H1 (cell line): Measurements from ENCODE around the gene CKB. TPM values are rescaled to one million over a fixed set of nuclear protein-coding genes. Genes with fewer than 3 reads are reported as not detected.

Experiments used
- CTCF ChIA-PET: fragments of 300-600 bp; sonication (Branson Sonifier 250); formaldehyde crosslinking; loops from one replicate; lab custom pipeline; 2021; ENCODE audit not compliant: partially characterized antibody; lab: Charles Lee
- POLR2A ChIA-PET: fragments of 300-600 bp; sonication (Branson Sonifier 250); formaldehyde crosslinking; loops from one replicate; lab custom pipeline; 2021; ENCODE audit warnings: inconsistent platforms; ENCODE audit not compliant: partially characterized antibody; lab: Charles Lee
- DNase-seq, 2 experiments: peaks; one replicate each; pipeline versions ENCODE4 v3.0.0 to v3.0.0-alpha.2; 2010 to 2022; ENCODE audit warnings: low spot score in 2 of 2, low read depth in 1 of 2, mixed read lengths in 1 of 2
- FAIRE-seq: peaks from 2 replicates; lab custom pipeline; 2011; peaks lifted over from hg19 to GRCh38; lab: Jason Lieb, UNC
- H2AFZ ChIP-seq: 2 replicates; pipeline ENCODE4 v1.8.1; 2012; ENCODE audit warnings: low read length, inconsistent platforms
- H2AK5ac ChIP-seq: 2 replicates; pipeline ENCODE4 v1.6.1; 2013; ENCODE audit warnings: low read depth, low read length
- H2BK120ac ChIP-seq: replicated peaks from 2 replicates; pipeline ENCODE3; 2013; ENCODE audit warnings: low read depth, low read length, inconsistent platforms
- H2BK12ac ChIP-seq: 2 replicates; pipeline ENCODE4 v1.6.1; 2013; ENCODE audit warnings: low read depth, low read length
- H2BK15ac ChIP-seq: 2 replicates; pipeline ENCODE4 v1.6.1; 2013; ENCODE audit warnings: low read length
- H2BK20ac ChIP-seq: 2 replicates; pipeline ENCODE4 v1.6.1; 2013; ENCODE audit warnings: low read length
- H2BK5ac ChIP-seq: 2 replicates; pipeline ENCODE4 v1.6.1; 2013; ENCODE audit warnings: low read depth, low read length
- H3K14ac ChIP-seq: 2 replicates; pipeline ENCODE4 v1.6.1; 2013; ENCODE audit warnings: inconsistent platforms; ENCODE audit not compliant: insufficient read length
- H3K18ac ChIP-seq: 2 replicates; pipeline ENCODE4 v1.6.1; 2013; ENCODE audit warnings: low read length; ENCODE audit errors: extremely low read depth
- H3K23ac ChIP-seq: 2 replicates; pipeline ENCODE4 v1.6.1; 2013; ENCODE audit warnings: inconsistent platforms; ENCODE audit not compliant: insufficient read length
- H3K23me2 ChIP-seq: 2 replicates; pipeline ENCODE4 v1.6.1; 2013; ENCODE audit warnings: low read depth, low read length
- H3K27ac ChIP-seq: 2 replicates; pipeline ENCODE4 v1.6.1; 2011; ENCODE audit warnings: low read depth, low read length, inconsistent platforms
- H3K27me3 ChIP-seq, 4 experiments: replicated peaks in 1 of 4; 1 replicate in 1 of 4; 2 replicates in 3 of 4; pipeline versions ENCODE4 v1.6.1 to v1.8.1; 2011 to 2013; ENCODE audit warnings: low read length in 3 of 4, mild to moderate bottlenecking in 3 of 4, inconsistent platforms in 2 of 4, mixed read lengths in 2 of 4, moderate library complexity in 1 of 4; ENCODE audit not compliant: control insufficient read depth in 3 of 4, insufficient read depth in 3 of 4; ENCODE audit errors: extremely low read depth in 1 of 4
- H3K36me3 ChIP-seq, 4 experiments: 2 replicates each; pipeline versions ENCODE4 v1.6.1 to v1.8.1; 2011 to 2013; ENCODE audit warnings: mild to moderate bottlenecking in 4 of 4, low read length in 3 of 4, moderate library complexity in 2 of 4, control low read depth in 1 of 4, inconsistent platforms in 1 of 4; ENCODE audit not compliant: insufficient read depth in 4 of 4, control insufficient read depth in 2 of 4
- H3K4ac ChIP-seq: replicated peaks from 2 replicates; pipeline ENCODE3; 2013; ENCODE audit warnings: low read length, low read depth, mixed read lengths, inconsistent platforms; ENCODE audit not compliant: insufficient read length
- H3K4me1 ChIP-seq, 4 experiments: replicated peaks in 1 of 4; 1 replicate in 1 of 4; 2 replicates in 3 of 4; pipeline versions ENCODE4 v1.6.1 to v1.8.1; 2011 to 2013; ENCODE audit warnings: low read length in 3 of 4, inconsistent platforms in 2 of 4, mixed read lengths in 1 of 4; ENCODE audit not compliant: insufficient read depth in 4 of 4, control insufficient read depth in 3 of 4
- H3K4me2 ChIP-seq, 2 experiments: 2 replicates each; pipeline versions ENCODE4 v1.6.1 to v1.8.1; 2011 to 2013; ENCODE audit warnings: low read depth in 2 of 2, low read length in 2 of 2, control low read depth in 1 of 2, inconsistent platforms in 1 of 2, mild to moderate bottlenecking in 1 of 2; ENCODE audit not compliant: insufficient read depth in 1 of 2
- H3K4me3 ChIP-seq, 4 experiments: fragments of 200-600, 300-600 bp in 1 of 4; sonication (generic), shearing (Covaris generic), sonication (Bioruptor Twin) in 1 of 4; 2 replicates each; pipeline versions ENCODE4 v1.5.1 to v1.8.1; 2011 to 2016; ENCODE audit warnings: low read length in 4 of 4, low read depth in 3 of 4, control low read depth in 2 of 4, inconsistent platforms in 2 of 4, mild to moderate bottlenecking in 2 of 4, mixed read lengths in 1 of 4, moderate library complexity in 1 of 4; ENCODE audit not compliant: insufficient read depth in 2 of 4; ENCODE audit errors: extremely low read depth in 1 of 4
- H3K56ac ChIP-seq: replicated peaks from 2 replicates; pipeline ENCODE3; 2013; ENCODE audit warnings: low read depth, mild to moderate bottlenecking, mixed read lengths, low read length, inconsistent platforms; ENCODE audit not compliant: insufficient read length
- H3K79me1 ChIP-seq: 2 replicates; pipeline ENCODE4 v1.6.1; 2013; ENCODE audit warnings: low read depth, low read length, control low read depth
- H3K79me2 ChIP-seq, 2 experiments: 2 replicates each; pipeline versions ENCODE4 v1.6.1 to v1.8.1; 2012 to 2013; ENCODE audit warnings: low read length in 2 of 2, mild to moderate bottlenecking in 2 of 2, inconsistent platforms in 1 of 2; ENCODE audit not compliant: insufficient read depth in 2 of 2, control insufficient read depth in 1 of 2
- H3K9ac ChIP-seq, 4 experiments: replicated peaks in 1 of 4; 1 replicate in 1 of 4; 2 replicates in 3 of 4; pipeline versions ENCODE4 v1.6.1 to v1.8.1; 2011 to 2013; ENCODE audit warnings: low read depth in 3 of 4, low read length in 3 of 4, control low read depth in 2 of 4, mild to moderate bottlenecking in 2 of 4, moderate library complexity in 2 of 4, inconsistent platforms in 1 of 4; ENCODE audit errors: extremely low read depth in 1 of 4
- H3K9me3 ChIP-seq, 2 experiments: 2 replicates each; pipeline versions ENCODE4 v1.6.1 to v1.8.1; 2012 to 2013; ENCODE audit warnings: mild to moderate bottlenecking in 2 of 2, moderate library complexity in 2 of 2, control low read depth in 1 of 2, inconsistent platforms in 1 of 2, low read depth in 1 of 2, low read length in 1 of 2, mixed read lengths in 1 of 2; ENCODE audit not compliant: insufficient read depth in 2 of 2
- H4K20me1 ChIP-seq, 2 experiments: replicated peaks in 1 of 2; 2 replicates each; pipeline versions ENCODE3 to v1.8.1; 2011 to 2013; ENCODE audit warnings: inconsistent platforms in 2 of 2, low read length in 2 of 2, mild to moderate bottlenecking in 1 of 2; ENCODE audit not compliant: insufficient read depth in 2 of 2, control insufficient read depth in 1 of 2
- H4K5ac ChIP-seq: 2 replicates; pipeline ENCODE4 v1.6.1; 2013; ENCODE audit warnings: low read length, low read depth, mixed read lengths, inconsistent platforms; ENCODE audit not compliant: insufficient read length
- H4K8ac ChIP-seq: 2 replicates; pipeline ENCODE4 v1.8.0; 2013; ENCODE audit warnings: mild to moderate bottlenecking, moderate library complexity, low read length, inconsistent platforms; ENCODE audit not compliant: insufficient read depth; ENCODE audit errors: extremely low read depth
- H4K91ac ChIP-seq: replicated peaks from 2 replicates; pipeline ENCODE3; 2013; ENCODE audit warnings: low read length, mixed read lengths, inconsistent platforms; ENCODE audit not compliant: insufficient read length
- ASH2L ChIP-seq: fragments of 200-600, 300-600 bp; sonication (generic); IDR thresholded peaks from one replicate; pipeline ENCODE4 v1.7.1; 2017; ENCODE audit warnings: low read length
- EZH2 ChIP-seq: fragments of 200-600 bp; sonication (generic); IDR thresholded peaks from 2 replicates; pipeline ENCODE4 v1.7.1; 2012; ENCODE audit warnings: low read depth, mild to moderate bottlenecking, moderate library complexity, low read length, inconsistent platforms; ENCODE audit not compliant: severe bottlenecking
- FOSL1 ChIP-seq: IDR thresholded peaks from 2 replicates; pipeline ENCODE4 v1.6.1; 2011; ENCODE audit warnings: mild to moderate bottlenecking, low read depth, low read length, moderate library complexity; ENCODE audit not compliant: insufficient read depth
- KDM4A ChIP-seq: IDR thresholded peaks from one replicate; pipeline ENCODE4 v1.7.1; 2012; ENCODE audit warnings: low read depth, mild to moderate bottlenecking, moderate library complexity, low read length, inconsistent platforms; ENCODE audit not compliant: severe bottlenecking
- MAFK ChIP-seq: IDR thresholded peaks from 2 replicates; pipeline ENCODE4 v1.6.1; 2012; ENCODE audit warnings: low read depth, mild to moderate bottlenecking, improper control_type of control experiment, low read length
- NRF1 ChIP-seq: IDR thresholded peaks from 2 replicates; pipeline ENCODE4 v1.6.1; 2011; ENCODE audit warnings: mild to moderate bottlenecking, low read depth, low read length, improper control_type of control experiment
- RBBP5 ChIP-seq: IDR thresholded peaks from 2 replicates; pipeline ENCODE4 v1.7.1; 2012; ENCODE audit warnings: low read depth, mild to moderate bottlenecking, inconsistent platforms, low read length, moderate library complexity, borderline replicate concordance
- SAP30 ChIP-seq: fragments of 300-600 bp; sonication (generic); IDR thresholded peaks from 2 replicates; pipeline ENCODE4 v1.7.1; 2012; ENCODE audit warnings: low read length, moderate library complexity, mild to moderate bottlenecking, inconsistent platforms; ENCODE audit not compliant: insufficient read depth, insufficient replicate concordance
- SIX5 ChIP-seq: IDR thresholded peaks from 2 replicates; pipeline ENCODE4 v1.6.1; 2011; ENCODE audit warnings: mild to moderate bottlenecking, low read depth, low read length
- YY1 ChIP-seq: IDR thresholded peaks from 2 replicates; pipeline ENCODE4 v1.6.1; 2011; ENCODE audit warnings: low read depth, mild to moderate bottlenecking, low read length
- WGBS, 2 experiments: shearing (Covaris generic) in 1 of 2; methylation state at CpG; one replicate each; pipeline versions ENCODE4 v1.1.6 to v1.1.7; 2013 to 2015; ENCODE audit warnings: low lambda C conversion rate in 2 of 2, mixed read lengths in 2 of 2, inconsistent platforms in 1 of 2, low coverage in 1 of 2, missing lambda C conversion rate in 1 of 2; ENCODE audit not compliant: insufficient replicate concordance in 2 of 2, insufficient coverage in 1 of 2, insufficient read length in 1 of 2; ENCODE audit errors: extremely low coverage in 1 of 2, missing lambda C conversion rate in 1 of 2; 5-methylcytosine and 5-hydroxymethylcytosine counted together
- polyA plus RNA-seq, 7 experiments: library from polyadenylated mRNA; depleted of rRNA in 3 of 7; stranded (reverse) in 5 of 7; unstranded in 2 of 7; fragments of >200 nt in 5 of 7; fragments of 200-250 nt in 2 of 7; gene quantifications; 1 replicate in 5 of 7; 2 replicates in 1 of 7; 4 replicates in 1 of 7; pipeline versions ENCODE4 v1.2.1 to v1.2.3, GENCODE V29; 2011 to 2013; ENCODE audit warnings: missing spikeins in 2 of 7, mixed read lengths in 2 of 7
- total RNA-seq: library from RNA; stranded (reverse); fragmentation: NEBNext Ultra II Directional; extraction: Animal tissue kit (Norgen Biotek cat#: 25700); gene quantifications from 2 replicates; pipeline ENCODE4 v1.2.1, GENCODE V29; 2021

The CKB gene
- total and polyA plus RNA-seq, 2 of the 8 experiments (the other 6 are each of a cell fraction or from before 2014, with no cell fraction given): 538 to 950 TPM

DNA sequence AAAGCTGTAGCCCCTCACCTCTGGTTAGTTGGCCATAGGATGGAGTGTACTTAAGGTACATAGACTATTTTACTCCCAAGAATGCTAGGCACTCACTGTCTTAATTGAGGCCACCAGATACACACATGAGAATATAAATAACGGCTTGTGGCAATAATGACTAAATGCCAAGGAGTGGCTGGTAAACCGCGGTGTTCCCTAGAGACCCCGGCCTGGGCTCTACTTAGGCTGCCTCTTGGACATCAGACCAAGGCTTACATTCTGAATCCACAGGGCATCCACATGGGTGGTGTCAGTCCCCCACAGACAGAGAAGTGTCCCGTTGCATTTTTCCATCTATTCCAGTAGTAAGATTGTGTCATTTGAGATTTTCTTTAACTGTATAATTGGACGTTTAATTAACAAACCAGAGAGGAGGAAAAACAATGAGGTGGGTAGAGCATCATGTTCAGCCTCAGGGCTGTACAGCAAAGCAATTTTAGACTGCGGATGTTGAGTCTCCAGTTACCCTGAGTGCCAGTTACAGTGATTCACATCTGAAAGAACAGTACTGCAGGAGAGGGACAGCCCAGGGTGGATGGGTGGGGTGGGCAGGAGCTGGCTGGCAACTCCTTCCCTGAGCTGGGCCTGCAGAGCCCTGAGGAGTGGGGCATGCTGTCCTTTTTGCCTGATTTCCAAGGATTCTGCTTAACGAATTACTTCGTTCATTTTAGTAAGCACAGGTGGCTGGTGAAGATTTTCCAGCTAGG, 20.5 kb downstream of the CKB start:
- 0 out of 4 replicates have a peak, but pooled peaks cover 0 to 2% of the 10 kb centered on the region in 2 experiments for H3K79me2 ChIP-seq
- H4K5ac ChIP-seq: no peak overlapping the region
- WGBS, 2 experiments: 93% methylated on average over 9 of the region's 9 CpGs; no CpG with 5 or more reads in 1 of the 2 experiments
- no peak overlapping the region for H3K56ac ChIP-seq
- H2BK20ac ChIP-seq: no peak overlapping the region
- H3K79me1 ChIP-seq: no peaks in the 10 kb centered on the region
- no peak overlapping the region for H3K14ac ChIP-seq
- H3K9ac ChIP-seq: no peak overlapping the region
- no peak overlapping the region for H3K4me3 ChIP-seq
- peaks cover 0 to 7% of the 10 kb centered on the region in 2 experiments for H4K20me1 ChIP-seq
- H3K23ac ChIP-seq: no peak overlapping the region
- H2AK5ac ChIP-seq: no peak overlapping the region
- no peaks in the 10 kb centered on the region for H3K9me3 ChIP-seq
- no peak overlapping the region for H4K8ac ChIP-seq
- no peak for DNase-seq
- H2BK120ac ChIP-seq: no peak overlapping the region
- H2BK15ac ChIP-seq: no peak overlapping the region
- CTCF ChIA-PET: interaction anchor here (0.9 to 31.3 kb wide), 8 partner anchors 9 to 427 kb away, joined by 3 to 921 read pairs (median 5); partner anchors contain the start of gene TRMT61A
- H3K23me2 ChIP-seq: no peaks in the 10 kb centered on the region
- no peak overlapping the region for H3K18ac ChIP-seq
- H2AFZ ChIP-seq: no peak overlapping the region
- TF ChIP-seq FOSL1 (no peak), RBBP5 (no peak), SIX5 (no peak), MAFK (no peak), ASH2L (no peak), NRF1 (no peak), KDM4A (no peak), YY1 (no peak), EZH2 (no peak), SAP30 (no peak)
- TF ChIP-seq, all 59 proteins: peak for 0
- Histone ChIP-seq H2BK5ac (no peak overlapping the region), H3K4ac (no peak overlapping the region), H3K4me2 (no peak overlapping the region), H2BK12ac (no peak overlapping the region), H3K27ac (no peak overlapping the region), H3K4me1 (no peaks in the 10 kb centered on the region), H3K27me3 (no peaks in the 10 kb centered on the region; a peak in 1 of 7 replicates), H4K91ac (no peak overlapping the region), H3K36me3 (peaks cover 15 to 33% (median 22%) of the 10 kb centered on the region in 4 experiments; a peak in 7 of 8 replicates)
- no peak for FAIRE-seq
- POLR2A ChIA-PET: interaction anchor here (1.0 to 6.9 kb wide), 2 partner anchors 15 to 161 kb away, joined by 3 to 29 read pairs; no protein-coding TSS in a partner anchor
